UCSD-AML1 (cell line): ENCODE measurements around the gene GRHPR.
"Not testable (repeated sequence)": the region's sequence is repeated elsewhere in the genome, so short reads cannot be mapped to it uniquely, and the experiment has no call there.

ENCODE experiments used
- DNase-seq: peaks from one replicate; lab custom pipeline; 2025; ENCODE audit not compliant: unreplicated experiment; lab: John Stamatoyannopoulos, UW

Gene GRHPR

GRCh38 chr9:37476930-37477329, 54.4 kb downstream of the GRHPR start:
- DNase-seq = no peak

GRCh38 chr9:37477443-37477842, 54.9 kb downstream of the GRHPR start:
- not testable (repeated sequence) for DNase-seq

GRCh38 chr9:37477987-37478619, 55.6 kb downstream of the GRHPR start:
- DNase-seq = not testable (repeated sequence)

GRCh38 chr9:37480759-37481158, 58.3 kb downstream of the GRHPR start:
- DNase-seq = no peak

GRCh38 chr9:37485389-37486255, 63.1 kb downstream of the GRHPR start, which contains the start of gene POLR1E:
POLR1E (plus strand) TSS chr9:37485948; CDS start chr9:37486048, 100 bp downstream.
- DNase-seq = peak; percentile 95

- DNase-seq = peak; percentile 36
Measured at GRCh38 chr9:37486256-37486615, 63.7 kb downstream of the GRHPR start.
